HEK293T (cell line): ENCODE measurements around the gene TNFSF10.
"Not testable (repeated sequence)": the region's sequence is repeated elsewhere in the genome, so short reads cannot be mapped to it uniquely, and the experiment has no call there.

Experiments
- ARNT ChIP-seq: fragments of 450-650 bp; IDR thresholded peaks from 2 replicates; pipeline ENCODE4 v1.6.1; 2017; ENCODE audit warnings: mild to moderate bottlenecking
- ELF4 ChIP-seq: fragments of 450-650 bp; IDR thresholded peaks from 2 replicates; pipeline ENCODE4 v1.6.1; 2017; ENCODE audit warnings: antibody characterized with exemption
- HDGF ChIP-seq: fragments of 450-650 bp; IDR thresholded peaks from 2 replicates; pipeline ENCODE4 v1.6.1; 2017; ENCODE audit warnings: antibody characterized with exemption, borderline replicate concordance
- PKNOX1 ChIP-seq: fragments of 450-650 bp; IDR thresholded peaks from 2 replicates; pipeline ENCODE4 v1.6.1; 2016
- ZNF384 ChIP-seq: fragments of 450-650 bp; IDR thresholded peaks from 2 replicates; pipeline ENCODE4 v1.6.1; 2016

GRCh38 chr3:172521837-172522726, 1.1 kb downstream of the TNFSF10 start:
- TF ChIP-seq ARNT, ELF4, ZNF384, HDGF, PKNOX1: not testable (repeated sequence)
